GM12878 (cell line): ENCODE data around the gene CXXC4. TPM values are rescaled to one million over a fixed set of nuclear protein-coding genes. Genes with fewer than 3 reads are reported as not detected.
A peak's percentile ranks its signal among the peaks of the same experiment; 100 is the strongest.

Experiments
- ATAC-seq: fragments of 200-7000 bp; cut with Tn5 transposase; 3 replicates; pipeline ENCODE4 v1.9.1; 2020; ENCODE audit warnings: mild to moderate bottlenecking, moderate library complexity
- BruUV-seq: library from RNA; stranded (reverse); fragments of 400-500 nt; replicated peaks from 2 replicates; lab custom pipeline; 2021; lab: Mats Ljungman, UMichigan
- CTCF ChIA-PET: fragments of 300-600 bp; sonication (Branson Sonifier 250); formaldehyde crosslinking; extraction: SDS; loops from one replicate; lab custom pipeline; 2021; ENCODE audit warnings: inconsistent platforms; lab: Yijun Ruan, JAX
- POLR2A ChIA-PET: fragments of 350-600 bp; formaldehyde crosslinking; extraction: SDS; loops from one replicate; lab custom pipeline; 2021; ENCODE audit warnings: inconsistent platforms; lab: Charles Lee
- RAD21 ChIA-PET: fragments of 300-600 bp; sonication (Branson Sonifier 250); formaldehyde crosslinking; loops from one replicate; lab custom pipeline; 2023; ENCODE audit warnings: antibody characterized with exemption; ENCODE audit not compliant: unreplicated experiment; lab: Charles Lee
- SMC1A ChIA-PET: fragments of 300-600 bp; sonication (Branson Sonifier 250); formaldehyde crosslinking; loops from one replicate; lab custom pipeline; 2023; ENCODE audit not compliant: unreplicated experiment, uncharacterized antibody; lab: Charles Lee
- DNase-seq: peaks from one replicate; pipeline ENCODE4 v3.0.0-alpha.2; 2011; ENCODE audit warnings: low read depth, low spot score
- FAIRE-seq: peaks from 3 replicates; lab custom pipeline; 2011; peaks lifted over from hg19 to GRCh38; lab: Jason Lieb, UNC
- H2AFZ ChIP-seq: 2 replicates; pipeline ENCODE4 v1.6.0; 2011; ENCODE audit warnings: low read depth, low read length, control low read depth; ENCODE audit not compliant: control insufficient read depth
- H3K27ac ChIP-seq: 2 replicates; pipeline ENCODE4 v1.5.1; 2011; ENCODE audit warnings: control low read depth; ENCODE audit not compliant: control insufficient read depth, insufficient read depth
- H3K27me3 ChIP-seq, 2 experiments: replicated peaks in 1 of 2; 2 replicates each; pipeline versions ENCODE4 v1.6.0 to v1.6.1; 2011; ENCODE audit warnings: low read length in 1 of 2; ENCODE audit not compliant: control insufficient read depth in 2 of 2, insufficient read depth in 2 of 2
- H3K36me3 ChIP-seq, 2 experiments: 2 replicates each; pipeline ENCODE4 v1.5.1; 2011; ENCODE audit warnings: low read length in 1 of 2; ENCODE audit not compliant: control insufficient read depth in 2 of 2, insufficient read depth in 2 of 2
- H3K4me1 ChIP-seq: 2 replicates; pipeline ENCODE4 v1.6.1; 2011; ENCODE audit warnings: mild to moderate bottlenecking, low read length, moderate library complexity, mixed read lengths; ENCODE audit not compliant: control insufficient read depth, insufficient read depth
- H3K4me2 ChIP-seq: 2 replicates; pipeline ENCODE4 v1.6.0; 2011; ENCODE audit warnings: control low read depth; ENCODE audit not compliant: control insufficient read depth, insufficient read depth
- H3K4me3 ChIP-seq: fragments of 200-600 bp; sonication (generic); 2 replicates; pipeline ENCODE4 v1.5.1; 2016
- H3K79me2 ChIP-seq: 2 replicates; pipeline ENCODE4 v1.6.0; 2011; ENCODE audit warnings: low read length; ENCODE audit not compliant: control insufficient read depth, insufficient read depth
- H3K9ac ChIP-seq: 2 replicates; pipeline ENCODE4 v1.8.0; 2011; ENCODE audit warnings: low read length, control low read depth, mixed read lengths; ENCODE audit not compliant: control insufficient read depth, insufficient read depth
- H3K9me3 ChIP-seq: replicated peaks from 3 replicates; pipeline ENCODE4 v1.5.1; 2011; ENCODE audit warnings: mild to moderate bottlenecking, low read length; ENCODE audit not compliant: control insufficient read depth, insufficient read depth
- H4K20me1 ChIP-seq: 2 replicates; pipeline ENCODE4 v1.6.0; 2011; ENCODE audit not compliant: control insufficient read depth, insufficient read depth
- EP300 ChIP-seq, 2 experiments: fragments of 150-350 bp in 1 of 2; IDR thresholded peaks; 2 replicates each; pipeline ENCODE4 v1.6.1; 2011 to 2012; ENCODE audit warnings: low read depth in 2 of 2, low read length in 2 of 2, borderline replicate concordance in 1 of 2, improper control_type of control experiment in 1 of 2, inconsistent platforms in 1 of 2; ENCODE audit not compliant: control insufficient read depth in 1 of 2
- HDAC6 ChIP-seq: fragments of 200-600 bp; sonication (generic); IDR thresholded peaks from one replicate; pipeline ENCODE4 v1.8.0; 2017; ENCODE audit warnings: antibody characterized with exemption; ENCODE audit not compliant: unreplicated experiment
- IKZF2 ChIP-seq, 2 experiments: fragments of 450-650 bp; IDR thresholded peaks; 2 replicates each; pipeline ENCODE4 v1.6.1; 2017; ENCODE audit warnings: mild to moderate bottlenecking in 2 of 2, moderate library complexity in 2 of 2
- KLF5 ChIP-seq: fragments of 450-650 bp; IDR thresholded peaks from 2 replicates; pipeline ENCODE4 v1.6.1; 2014; ENCODE audit warnings: mild to moderate bottlenecking; ENCODE audit not compliant: partially characterized antibody
- MTA3 ChIP-seq: IDR thresholded peaks from 2 replicates; pipeline ENCODE4 v1.6.1; 2012; ENCODE audit warnings: low read length, inconsistent platforms, borderline replicate concordance
- NR2C2 ChIP-seq: IDR thresholded peaks from 2 replicates; pipeline ENCODE4 v1.6.1; 2011; ENCODE audit warnings: borderline replicate concordance, low read depth; ENCODE audit not compliant: control insufficient read depth, insufficient read length
- SMAD5 ChIP-seq: IDR thresholded peaks from 2 replicates; pipeline ENCODE4 v1.6.1; 2016; ENCODE audit warnings: antibody characterized with exemption, low read depth
- SREBF2 ChIP-seq: IDR thresholded peaks from 2 replicates; pipeline ENCODE4 v1.6.1; 2012; ENCODE audit warnings: mild to moderate bottlenecking, low read length
- TBL1XR1 ChIP-seq: IDR thresholded peaks from 2 replicates; pipeline ENCODE4 v1.6.1; 2012; ENCODE audit warnings: low read depth, low read length, improper control_type of control experiment
- ZSCAN29 ChIP-seq: fragments of 450-650 bp; IDR thresholded peaks from 2 replicates; pipeline ENCODE4 v1.6.1; 2017; ENCODE audit warnings: mild to moderate bottlenecking, moderate library complexity
- WGBS: methylation state at CpG from one replicate; pipeline ENCODE4 v1.1.6; 2016; ENCODE audit warnings: low lambda C conversion rate; ENCODE audit not compliant: insufficient replicate concordance, insufficient coverage; ENCODE audit errors: missing lambda C conversion rate; 5-methylcytosine and 5-hydroxymethylcytosine counted together
- in situ Hi-C: fragments of 300-500 bp; cut with MboI; formaldehyde crosslinking; loops from 9 replicates; pipeline ENCODE4 v1.14.3; 2018; ENCODE audit warnings: mixed read lengths
- intact Hi-C: fragments of 100-400 bp; cut with micrococcal nuclease; formaldehyde crosslinking; loops from one replicate; pipeline ENCODE4 v1.14.2; 2022; ENCODE audit not compliant: unreplicated experiment
- polyA plus RNA-seq, 11 experiments: library from polyadenylated mRNA; depleted of rRNA in 4 of 11; unstranded in 6 of 11; stranded (reverse) in 5 of 11; fragments of >200 nt; fragmentation: Nextera tagmentation in 4 of 11; fragmentation: Illumina TruSeq in 1 of 11; extraction: Ambion mirVana in 4 of 11; extraction: Trizol in 1 of 11; gene quantifications; 1 replicate in 1 of 11; 2 replicates in 10 of 11; pipeline versions ENCODE4 v1.2.1 to v1.2.3, GENCODE V29; 2011 to 2016; ENCODE audit warnings: inconsistent platforms in 2 of 11, missing spikeins in 2 of 11, low read depth in 1 of 11
- total RNA-seq, 4 experiments: library from RNA; depleted of rRNA in 3 of 4; stranded (reverse); fragments of >200 nt in 3 of 4; fragmentation: Illumina TruSeq in 1 of 4; extraction: Trizol in 1 of 4; gene quantifications; 2 replicates each; pipeline versions ENCODE4 v1.2.1 to v1.2.3, GENCODE V29; 2013 to 2021
- TF ChIP-seq, protein P1 (sequence below): IDR thresholded peaks from 2 replicates; pipeline ENCODE4 v1.6.1; 2011; ENCODE audit warnings: borderline replicate concordance, low read depth, mild to moderate bottlenecking, moderate library complexity, mixed read lengths, low read length; ENCODE audit not compliant: insufficient read depth; ENCODE audit errors: extremely low read length
- TF ChIP-seq, protein P2 (sequence below), 3 experiments: IDR thresholded peaks in 2 of 3; conservative IDR thresholded peaks in 1 of 3; 2 replicates each; pipeline ENCODE4 v1.5.1; 2011; ENCODE audit warnings: low read depth in 3 of 3, low read length in 3 of 3, mild to moderate bottlenecking in 3 of 3, control low read depth in 2 of 3, moderate library complexity in 2 of 3, inconsistent platforms in 1 of 3, mixed read lengths in 1 of 3; ENCODE audit not compliant: control insufficient read depth in 2 of 3, insufficient read depth in 1 of 3; ENCODE audit errors: extremely low read depth in 1 of 3

The CXXC4 gene
- total and polyA plus RNA-seq, 10 of the 15 experiments (the other 5 are each of a cell fraction or from before 2014, with no cell fraction given), result 4.2 to 17.0 (median 7.8) TPM

DNA sequence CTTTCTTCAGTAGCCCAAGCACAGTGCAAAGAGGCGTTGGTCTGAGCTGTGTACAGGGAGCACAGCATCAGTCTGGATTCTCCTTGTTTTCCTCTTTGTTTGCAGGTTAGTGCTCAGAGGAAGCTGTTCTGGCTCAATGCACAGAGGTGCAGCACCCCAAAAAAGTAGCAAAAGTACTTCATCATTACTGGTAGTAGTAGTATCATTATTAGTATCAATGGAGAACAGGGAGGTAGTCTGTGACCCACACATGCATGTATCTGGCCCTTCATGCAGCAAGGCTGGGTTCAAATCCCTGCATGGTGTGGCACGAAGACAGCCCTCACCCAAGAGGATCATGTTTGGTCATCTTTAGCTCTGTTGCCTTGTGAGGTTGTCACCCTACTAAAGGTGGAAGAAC is 68.7 kb downstream of the CXXC4 start:
- BruUV-seq, result no TSS peak
- intact Hi-C loops, result no loop called here
- no peak overlapping the region for H2AFZ ChIP-seq
- TF ChIP-seq IKZF2 (IDR thresholded peaks at IDR 0.05) (no peak), SMAD5 (no peak), HDAC6 (no peak)
- TF ChIP-seq, protein P1, sequence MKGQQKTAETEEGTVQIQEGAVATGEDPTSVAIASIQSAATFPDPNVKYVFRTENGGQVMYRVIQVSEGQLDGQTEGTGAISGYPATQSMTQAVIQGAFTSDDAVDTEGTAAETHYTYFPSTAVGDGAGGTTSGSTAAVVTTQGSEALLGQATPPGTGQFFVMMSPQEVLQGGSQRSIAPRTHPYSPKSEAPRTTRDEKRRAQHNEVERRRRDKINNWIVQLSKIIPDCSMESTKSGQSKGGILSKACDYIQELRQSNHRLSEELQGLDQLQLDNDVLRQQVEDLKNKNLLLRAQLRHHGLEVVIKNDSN, result no peak
- TF ChIP-seq, all 136 proteins: peak for 0
- SMC1A ChIA-PET, result no interaction called here
- in situ Hi-C loops, result no loop called here
- ATAC-seq, result no peak
- Histone ChIP-seq H3K36me3 (no peaks in the 10 kb centered on the region), H3K4me2 (no peak overlapping the region), H4K20me1 (no peaks in the 10 kb centered on the region), H3K4me1 (no peaks in the 10 kb centered on the region; the same call in 1 of the 2 replicates), H3K4me3 (no peak overlapping the region), H3K27me3 (no peaks in the 10 kb centered on the region), H3K79me2 (no peaks in the 10 kb centered on the region), H3K27ac (no peak overlapping the region), H3K9me3 (peaks cover 2% of the 10 kb centered on the region; the same call in 2 of the 3 replicates), H3K9ac (no peak overlapping the region)
- RAD21 ChIA-PET, result no interaction called here
- WGBS, result 7% methylated on average over 2 of the region's 2 CpGs
- FAIRE-seq, result no peak
- POLR2A ChIA-PET, result no interaction called here
- DNase-seq, result no peak
- CTCF ChIA-PET, result interaction anchor here (1.0 kb wide), 1 partner anchor 26 kb away, joined by 4 read pairs; no protein-coding TSS in a partner anchor

DNA sequence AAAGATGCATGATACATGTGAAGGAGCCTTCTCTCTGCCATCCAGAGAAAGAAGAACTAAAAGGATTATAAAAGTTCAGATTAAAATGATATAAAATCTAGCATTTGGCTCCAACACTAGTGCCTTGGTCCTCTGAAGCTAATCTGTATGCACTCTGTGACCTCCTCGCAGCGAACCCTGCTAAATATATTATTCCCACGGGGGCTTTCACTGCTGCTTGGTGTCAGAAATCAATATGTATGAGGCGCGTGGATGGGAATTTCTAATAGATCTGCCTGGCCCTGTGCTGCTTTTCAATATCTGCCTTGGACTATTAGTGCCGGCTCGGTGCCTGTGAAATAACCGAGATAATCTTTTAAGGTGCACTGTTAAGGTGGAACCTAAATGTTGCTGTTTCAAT is 69.7 kb downstream of the CXXC4 start:
- Histone ChIP-seq H3K4me3 (no peak overlapping the region), H3K9me3 (peaks cover 2% of the 10 kb centered on the region; the same call in 2 of the 3 replicates), H3K4me1 (no peaks in the 10 kb centered on the region; the same call in 1 of the 2 replicates), H3K36me3 (no peaks in the 10 kb centered on the region), H3K27ac (no peak overlapping the region), H3K9ac (no peak overlapping the region), H4K20me1 (no peaks in the 10 kb centered on the region), H2AFZ (peak overlapping the region; percentile 15; the same call in 1 of the 2 replicates), H3K4me2 (no peak overlapping the region), H3K27me3 (no peaks in the 10 kb centered on the region), H3K79me2 (no peaks in the 10 kb centered on the region)
- ChIA-PET RAD21 (no interaction called here), CTCF (interaction anchor here (1.0 kb wide), 1 partner anchor 27 kb away, joined by 4 read pairs; no protein-coding TSS in a partner anchor), SMC1A (no interaction called here), POLR2A (interaction anchor here (0.5 kb wide), 1 partner anchor 28 kb away, joined by 3 read pairs; no protein-coding TSS in a partner anchor)
- TF ChIP-seq, protein P2, sequence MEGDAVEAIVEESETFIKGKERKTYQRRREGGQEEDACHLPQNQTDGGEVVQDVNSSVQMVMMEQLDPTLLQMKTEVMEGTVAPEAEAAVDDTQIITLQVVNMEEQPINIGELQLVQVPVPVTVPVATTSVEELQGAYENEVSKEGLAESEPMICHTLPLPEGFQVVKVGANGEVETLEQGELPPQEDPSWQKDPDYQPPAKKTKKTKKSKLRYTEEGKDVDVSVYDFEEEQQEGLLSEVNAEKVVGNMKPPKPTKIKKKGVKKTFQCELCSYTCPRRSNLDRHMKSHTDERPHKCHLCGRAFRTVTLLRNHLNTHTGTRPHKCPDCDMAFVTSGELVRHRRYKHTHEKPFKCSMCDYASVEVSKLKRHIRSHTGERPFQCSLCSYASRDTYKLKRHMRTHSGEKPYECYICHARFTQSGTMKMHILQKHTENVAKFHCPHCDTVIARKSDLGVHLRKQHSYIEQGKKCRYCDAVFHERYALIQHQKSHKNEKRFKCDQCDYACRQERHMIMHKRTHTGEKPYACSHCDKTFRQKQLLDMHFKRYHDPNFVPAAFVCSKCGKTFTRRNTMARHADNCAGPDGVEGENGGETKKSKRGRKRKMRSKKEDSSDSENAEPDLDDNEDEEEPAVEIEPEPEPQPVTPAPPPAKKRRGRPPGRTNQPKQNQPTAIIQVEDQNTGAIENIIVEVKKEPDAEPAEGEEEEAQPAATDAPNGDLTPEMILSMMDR (IDR thresholded peaks at IDR 0.05 in 2 of 3, conservative IDR thresholded peaks at IDR 0.05 in 1 of 3; ENCODE audit: control insufficient read depth in 2 of 3, extremely low read depth in 1 of 3, insufficient read depth in 1 of 3, low read depth in 3 of 3, low read length in 3 of 3), result no peak
- TF ChIP-seq NR2C2 (no peak), SMAD5 (no peak), KLF5 (no peak), ZSCAN29 (no peak), TBL1XR1 (no peak), EP300 (IDR thresholded peaks at IDR 0.05; ENCODE audit: borderline replicate concordance in 1 of 2, control insufficient read depth in 1 of 2, low read depth in 2 of 2, low read length in 2 of 2) (no peak), MTA3 (no peak), SREBF2 (no peak)
- in situ Hi-C loops (no loop called here), intact Hi-C loops (no loop called here)
- no peak for FAIRE-seq
- no TSS peak for BruUV-seq
- DNase-seq, result no peak
- no peak for ATAC-seq
- 53% methylated on average over 8 of the region's 8 CpGs for WGBS
